IPS-20b (cell line): ENCODE measurements around the gene LVRN.

Experiments used
- H3K27ac ChIP-seq: one replicate; pipeline ENCODE4 v1.5.1; 2013; ENCODE audit warnings: low read length
- H3K27me3 ChIP-seq: 2 replicates; pipeline ENCODE4 v1.6.1; 2013; ENCODE audit warnings: mild to moderate bottlenecking, low read length, inconsistent platforms; ENCODE audit not compliant: insufficient read depth
- H3K36me3 ChIP-seq: 2 replicates; pipeline ENCODE4 v1.6.1; 2013; ENCODE audit warnings: low read depth, mild to moderate bottlenecking, inconsistent platforms, low read length, moderate library complexity; ENCODE audit not compliant: insufficient read depth
- H3K4me1 ChIP-seq: 2 replicates; pipeline ENCODE4 v1.6.1; 2013; ENCODE audit warnings: mild to moderate bottlenecking, control low read depth, inconsistent platforms, low read length, moderate library complexity; ENCODE audit not compliant: insufficient read depth
- H3K4me3 ChIP-seq: 2 replicates; pipeline ENCODE4 v1.5.1; 2013; ENCODE audit warnings: mild to moderate bottlenecking, low read length, inconsistent platforms
- H3K9ac ChIP-seq: 2 replicates; pipeline ENCODE4 v1.6.1; 2013; ENCODE audit warnings: low read depth, mild to moderate bottlenecking, inconsistent platforms, low read length, moderate library complexity
- H3K9me3 ChIP-seq: 2 replicates; pipeline ENCODE4 v1.6.1; 2013; ENCODE audit warnings: mild to moderate bottlenecking, low read depth, low read length, inconsistent platforms; ENCODE audit not compliant: insufficient read depth

The LVRN gene

DNA sequence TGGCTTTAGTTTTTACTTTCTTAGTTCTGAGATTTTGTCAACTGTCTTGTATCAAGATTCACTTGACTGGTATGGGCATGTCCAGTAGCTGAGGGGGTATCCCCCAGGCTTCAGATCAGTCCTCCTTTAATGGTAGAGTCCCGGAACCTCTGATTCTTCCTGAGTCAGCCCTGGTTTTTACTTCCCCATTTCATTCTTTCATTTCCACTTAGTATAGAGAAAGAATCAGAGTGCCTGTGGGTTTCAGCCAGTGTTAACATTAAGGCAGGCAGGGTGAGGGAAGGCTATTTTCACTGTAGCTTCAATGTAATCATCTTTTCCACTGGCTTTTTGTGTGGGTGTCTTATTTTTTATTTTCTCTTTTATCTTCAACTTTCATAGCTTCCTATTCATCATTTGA is 114.2 kb downstream of the LVRN start:
- H3K36me3 ChIP-seq = no peaks in the 10 kb centered on the region
- H3K9me3 ChIP-seq = no peaks in the 10 kb centered on the region
- no peak overlapping the region for H3K27ac ChIP-seq
- H3K4me3 ChIP-seq = no peak overlapping the region
- no peak overlapping the region for H3K9ac ChIP-seq
- no peaks in the 10 kb centered on the region for H3K27me3 ChIP-seq
- H3K4me1 ChIP-seq = no peaks in the 10 kb centered on the region
